K562 (cell line): ENCODE data around the gene PHACTR3. TPM values are rescaled to one million over a fixed set of nuclear protein-coding genes. Genes with fewer than 3 reads are reported as not detected.

ENCODE experiments used
- ARNT ChIP-seq, 2 experiments: fragments of 450-650 bp; IDR thresholded peaks; 2 replicates each; pipeline ENCODE4 v1.6.1; 2016; ENCODE audit warnings: mild to moderate bottlenecking in 1 of 2
- CBX1 ChIP-seq: sonication (generic); IDR thresholded peaks from 2 replicates; pipeline ENCODE4 v1.6.1; 2016; ENCODE audit warnings: antibody characterized with exemption, low read depth, mild to moderate bottlenecking
- CCNT2 ChIP-seq: IDR thresholded peaks from 2 replicates; pipeline ENCODE4 v1.6.1; 2011; ENCODE audit warnings: borderline replicate concordance, low read depth, mild to moderate bottlenecking, moderate library complexity, mixed read lengths, low read length; ENCODE audit not compliant: insufficient read length; ENCODE audit errors: extremely low read depth
- DEAF1 ChIP-seq: fragments of 450-650 bp; formaldehyde crosslinking; IDR thresholded peaks from 2 replicates; pipeline ENCODE4 v1.4.0; 2020; ENCODE audit warnings: mild to moderate bottlenecking, moderate library complexity
- E2F3 ChIP-seq: fragments of 250-450 bp; sonication (Bioruptor Pico); IDR thresholded peaks from 2 replicates; pipeline ENCODE4 v1.4.0; 2020; ENCODE audit warnings: mild to moderate bottlenecking
- FOXA3 ChIP-seq, 2 experiments: fragments of 450-650 bp in 1 of 2; sonication (generic) in 1 of 2; formaldehyde crosslinking; IDR thresholded peaks in 1 of 2; conservative IDR thresholded peaks in 1 of 2; 2 replicates each; pipeline versions ENCODE4 v1.4.0 to v1.8.0; 2020 to 2022; ENCODE audit warnings: mild to moderate bottlenecking in 2 of 2, missing genetic modification reagents in 1 of 2
- HINFP ChIP-seq: fragments of 450-650 bp; conservative IDR thresholded peaks from 2 replicates; pipeline ENCODE4 v1.6.1; 2016; ENCODE audit warnings: missing genetic modification characterization, low read depth, mild to moderate bottlenecking, control low read depth, missing compliant biosample characterization
- JUNB ChIP-seq: fragments of 450-650 bp; formaldehyde crosslinking; conservative IDR thresholded peaks from 2 replicates; pipeline ENCODE4 v1.4.0; 2020; ENCODE audit warnings: mild to moderate bottlenecking
- MYC ChIP-seq, 2 experiments: fragments of 250-450 bp in 1 of 2; sonication (Bioruptor Pico) in 1 of 2; IDR thresholded peaks; 2 replicates each; pipeline versions ENCODE4 v1.5.1 to v1.6.1; 2012 to 2021; ENCODE audit warnings: low read depth in 2 of 2, borderline replicate concordance in 1 of 2, improper control_type of control experiment in 1 of 2, low read length in 1 of 2, mild to moderate bottlenecking in 1 of 2, moderate library complexity in 1 of 2
- RAD21 ChIP-seq, 2 experiments: fragments of 250-450 bp in 1 of 2; fragments of 450-650 bp in 1 of 2; sonication (Bioruptor Pico) in 1 of 2; formaldehyde crosslinking in 1 of 2; IDR thresholded peaks in 1 of 2; conservative IDR thresholded peaks in 1 of 2; 2 replicates each; pipeline versions ENCODE4 v1.4.0 to v1.8.0; 2020 to 2022; ENCODE audit warnings: mild to moderate bottlenecking in 2 of 2, moderate library complexity in 1 of 2
- ZC3H11A ChIP-seq: IDR thresholded peaks from 2 replicates; pipeline ENCODE4 v1.6.1; 2012; ENCODE audit warnings: low read depth, low read length, improper control_type of control experiment
- ZNF354B ChIP-seq: fragments of 250-450 bp; sonication (Bioruptor Pico); IDR thresholded peaks from 2 replicates; pipeline ENCODE4 v1.4.0; 2020
- ZNF780A ChIP-seq: fragments of 250-450 bp; sonication (Bioruptor Pico); IDR thresholded peaks from 2 replicates; pipeline ENCODE4 v1.5.0; 2021; ENCODE audit warnings: mild to moderate bottlenecking
- polyA plus RNA-seq, 8 experiments: library from polyadenylated mRNA; depleted of rRNA in 4 of 8; stranded (reverse) in 5 of 8; unstranded in 3 of 8; fragments of >200 nt; fragmentation: Nextera tagmentation in 2 of 8; fragmentation: Illumina TruSeq in 1 of 8; extraction: Ambion mirVana in 2 of 8; extraction: Trizol in 1 of 8; gene quantifications; 2 replicates each; pipeline versions ENCODE4 v1.2.1 to v1.2.3, GENCODE V29; 2011 to 2014; ENCODE audit warnings: inconsistent platforms in 1 of 8, missing spikeins in 1 of 8
- total RNA-seq, 7 experiments: library from RNA; depleted of rRNA in 6 of 7; stranded (reverse); fragments of >200 nt in 6 of 7; fragmentation: Illumina TruSeq in 2 of 7; extraction: Trizol in 2 of 7; gene quantifications; 2 replicates each; pipeline versions ENCODE4 v1.2.1 to v1.2.3, GENCODE V29; 2011 to 2021; ENCODE audit warnings: low replicate concordance in 1 of 7
- TF ChIP-seq, protein P1 (sequence below), 2 experiments: fragments of 450-650 bp; formaldehyde crosslinking in 1 of 2; IDR thresholded peaks; 2 replicates each; pipeline versions ENCODE4 v1.4.0 to v1.6.1; 2014 to 2020; ENCODE audit warnings: mild to moderate bottlenecking in 2 of 2, borderline replicate concordance in 1 of 2, low read depth in 1 of 2

The PHACTR3 gene
- total and polyA plus RNA-seq, 9 of the 15 experiments (the other 6 are each of a cell fraction or from before 2014, with no cell fraction given) = not detected

GRCh38 chr20:59751075-59751711 is 146.9 kb downstream of the PHACTR3 start (continued):
- no peak for TF ChIP-seq MYC (IDR thresholded peaks at IDR 0.05; ENCODE audit: low read depth, low read length)
- no peak for TF ChIP-seq MYC (CRISPR knock-in tag; IDR thresholded peaks at IDR 0.05; ENCODE audit: borderline replicate concordance, low read depth)
- TF ChIP-seq FOXA3 (CRISPR knock-in tag; conservative IDR thresholded peaks at IDR 0.05 in 1 of 2, IDR thresholded peaks at IDR 0.05 in 1 of 2) = no peak
- peak; percentile 53 to 77 for TF ChIP-seq RAD21 (CRISPR knock-in tag; conservative IDR thresholded peaks at IDR 0.05 in 1 of 2, IDR thresholded peaks at IDR 0.05 in 1 of 2)
- TF ChIP-seq ZNF780A (CRISPR knock-in tag) = no peak
- no peak for TF ChIP-seq E2F3 (CRISPR knock-in tag)
- TF ChIP-seq JUNB = no peak
- TF ChIP-seq HINFP (tag) = no peak
- TF ChIP-seq, protein P1, sequence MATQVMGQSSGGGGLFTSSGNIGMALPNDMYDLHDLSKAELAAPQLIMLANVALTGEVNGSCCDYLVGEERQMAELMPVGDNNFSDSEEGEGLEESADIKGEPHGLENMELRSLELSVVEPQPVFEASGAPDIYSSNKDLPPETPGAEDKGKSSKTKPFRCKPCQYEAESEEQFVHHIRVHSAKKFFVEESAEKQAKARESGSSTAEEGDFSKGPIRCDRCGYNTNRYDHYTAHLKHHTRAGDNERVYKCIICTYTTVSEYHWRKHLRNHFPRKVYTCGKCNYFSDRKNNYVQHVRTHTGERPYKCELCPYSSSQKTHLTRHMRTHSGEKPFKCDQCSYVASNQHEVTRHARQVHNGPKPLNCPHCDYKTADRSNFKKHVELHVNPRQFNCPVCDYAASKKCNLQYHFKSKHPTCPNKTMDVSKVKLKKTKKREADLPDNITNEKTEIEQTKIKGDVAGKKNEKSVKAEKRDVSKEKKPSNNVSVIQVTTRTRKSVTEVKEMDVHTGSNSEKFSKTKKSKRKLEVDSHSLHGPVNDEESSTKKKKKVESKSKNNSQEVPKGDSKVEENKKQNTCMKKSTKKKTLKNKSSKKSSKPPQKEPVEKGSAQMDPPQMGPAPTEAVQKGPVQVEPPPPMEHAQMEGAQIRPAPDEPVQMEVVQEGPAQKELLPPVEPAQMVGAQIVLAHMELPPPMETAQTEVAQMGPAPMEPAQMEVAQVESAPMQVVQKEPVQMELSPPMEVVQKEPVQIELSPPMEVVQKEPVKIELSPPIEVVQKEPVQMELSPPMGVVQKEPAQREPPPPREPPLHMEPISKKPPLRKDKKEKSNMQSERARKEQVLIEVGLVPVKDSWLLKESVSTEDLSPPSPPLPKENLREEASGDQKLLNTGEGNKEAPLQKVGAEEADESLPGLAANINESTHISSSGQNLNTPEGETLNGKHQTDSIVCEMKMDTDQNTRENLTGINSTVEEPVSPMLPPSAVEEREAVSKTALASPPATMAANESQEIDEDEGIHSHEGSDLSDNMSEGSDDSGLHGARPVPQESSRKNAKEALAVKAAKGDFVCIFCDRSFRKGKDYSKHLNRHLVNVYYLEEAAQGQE (IDR thresholded peaks at IDR 0.05; ENCODE audit: borderline replicate concordance) = peak; percentile 73
- TF ChIP-seq, protein P1 (CRISPR knock-in tag; IDR thresholded peaks at IDR 0.05; ENCODE audit: low read depth) = no peak
- no peak for TF ChIP-seq ARNT (IDR thresholded peaks at IDR 0.05)
- TF ChIP-seq ZNF354B (CRISPR knock-in tag) = no peak
- no peak for TF ChIP-seq ZC3H11A
- TF ChIP-seq CBX1 = no peak
- TF ChIP-seq DEAF1 (CRISPR knock-in tag) = 0 out of 2 replicates have a peak, but pooled peaks have one; percentile 27
- TF ChIP-seq CCNT2 = no peak
